H1 (cell line): ENCODE data around the gene SYT13. TPM values are rescaled to one million over a fixed set of nuclear protein-coding genes. Genes with fewer than 3 reads are reported as not detected.

Experiments used
- TBP ChIP-seq: IDR thresholded peaks from 2 replicates; pipeline ENCODE4 v1.6.1; 2011; ENCODE audit warnings: low read depth, low read length, improper control_type of control experiment
- polyA plus RNA-seq, 7 experiments: library from polyadenylated mRNA; depleted of rRNA in 3 of 7; stranded (reverse) in 5 of 7; unstranded in 2 of 7; fragments of >200 nt in 5 of 7; fragments of 200-250 nt in 2 of 7; gene quantifications; 1 replicate in 5 of 7; 2 replicates in 1 of 7; 4 replicates in 1 of 7; pipeline versions ENCODE4 v1.2.1 to v1.2.3, GENCODE V29; 2011 to 2013; ENCODE audit warnings: missing spikeins in 2 of 7, mixed read lengths in 2 of 7
- total RNA-seq: library from RNA; stranded (reverse); fragmentation: NEBNext Ultra II Directional; extraction: Animal tissue kit (Norgen Biotek cat#: 25700); gene quantifications from 2 replicates; pipeline ENCODE4 v1.2.1, GENCODE V29; 2021

The SYT13 gene
- total and polyA plus RNA-seq, 2 of the 8 experiments (the other 6 are each of a cell fraction or from before 2014, with no cell fraction given) = 4.8 to 13.2 TPM

GRCh38 chr11:45215098-45215865 is 70.9 kb downstream of the SYT13 start (continued):
- no peak for TF ChIP-seq TBP
